Fibroblast of lung (primary cell): ENCODE measurements around the gene JAKMIP3.

ENCODE experiments used
- EZH2 ChIP-seq: IDR thresholded peaks from 2 replicates; pipeline ENCODE4 v1.5.1; 2012; ENCODE audit warnings: low read length, control low read depth, mild to moderate bottlenecking; ENCODE audit errors: missing control alignments
- TF ChIP-seq, protein P1 (sequence below), 2 donors: IDR thresholded peaks in 1 of 2; conservative IDR thresholded peaks in 1 of 2; 1 replicate in 1 of 2; 2 replicates in 1 of 2; pipeline ENCODE4 v1.5.1; 2011 to 2012; ENCODE audit warnings: low read length in 2 of 2, control low read depth in 1 of 2, inconsistent platforms in 1 of 2, low read depth in 1 of 2, mild to moderate bottlenecking in 1 of 2

DNA sequence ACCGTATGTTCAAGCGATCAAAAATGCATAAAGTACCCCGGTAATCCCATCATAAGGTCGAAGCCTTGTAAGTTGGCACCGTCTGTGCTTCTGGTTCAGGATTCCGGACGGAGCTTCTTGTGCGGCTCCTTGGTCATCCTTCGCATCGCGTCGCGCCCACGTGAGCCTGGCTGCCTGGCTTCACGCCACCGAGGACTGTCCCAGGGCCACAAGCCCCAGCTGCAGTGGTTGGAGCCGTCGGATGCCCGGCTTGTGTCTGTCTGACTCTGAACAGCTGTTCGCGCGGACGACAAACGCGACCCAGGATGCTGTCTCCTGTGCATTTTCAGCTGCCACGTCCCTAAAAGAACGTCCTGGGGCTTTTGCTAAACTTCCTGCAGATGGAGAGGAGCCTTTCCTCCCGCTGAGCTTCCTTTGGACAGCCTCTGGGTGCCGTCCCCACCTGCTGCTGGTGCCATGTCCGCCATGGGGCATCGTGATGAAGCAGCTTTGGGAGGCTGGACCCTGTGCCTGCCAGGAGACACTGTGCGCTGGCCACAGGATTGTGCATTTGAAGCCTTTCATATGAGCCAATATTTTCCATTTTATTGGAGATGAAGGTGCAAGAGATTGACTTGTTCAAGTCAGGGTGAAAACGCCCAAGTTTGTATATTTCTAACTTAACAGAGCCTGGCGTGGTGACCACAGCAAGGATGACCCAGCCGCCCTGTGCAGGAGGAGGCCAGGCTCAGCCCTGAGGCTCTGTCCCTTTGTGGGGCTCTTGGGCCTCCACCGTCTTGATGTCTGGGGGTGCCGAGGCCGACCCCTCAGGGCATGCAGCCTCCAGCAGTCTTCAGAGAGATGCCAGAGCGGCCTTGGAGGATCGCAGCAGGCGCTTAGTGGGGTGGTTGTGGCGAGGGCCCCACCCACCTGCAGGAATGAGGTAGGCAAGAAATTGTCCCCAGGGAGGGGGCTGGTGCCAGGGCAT is 6.7 kb upstream of the JAKMIP3 start:
- TF ChIP-seq, protein P1, sequence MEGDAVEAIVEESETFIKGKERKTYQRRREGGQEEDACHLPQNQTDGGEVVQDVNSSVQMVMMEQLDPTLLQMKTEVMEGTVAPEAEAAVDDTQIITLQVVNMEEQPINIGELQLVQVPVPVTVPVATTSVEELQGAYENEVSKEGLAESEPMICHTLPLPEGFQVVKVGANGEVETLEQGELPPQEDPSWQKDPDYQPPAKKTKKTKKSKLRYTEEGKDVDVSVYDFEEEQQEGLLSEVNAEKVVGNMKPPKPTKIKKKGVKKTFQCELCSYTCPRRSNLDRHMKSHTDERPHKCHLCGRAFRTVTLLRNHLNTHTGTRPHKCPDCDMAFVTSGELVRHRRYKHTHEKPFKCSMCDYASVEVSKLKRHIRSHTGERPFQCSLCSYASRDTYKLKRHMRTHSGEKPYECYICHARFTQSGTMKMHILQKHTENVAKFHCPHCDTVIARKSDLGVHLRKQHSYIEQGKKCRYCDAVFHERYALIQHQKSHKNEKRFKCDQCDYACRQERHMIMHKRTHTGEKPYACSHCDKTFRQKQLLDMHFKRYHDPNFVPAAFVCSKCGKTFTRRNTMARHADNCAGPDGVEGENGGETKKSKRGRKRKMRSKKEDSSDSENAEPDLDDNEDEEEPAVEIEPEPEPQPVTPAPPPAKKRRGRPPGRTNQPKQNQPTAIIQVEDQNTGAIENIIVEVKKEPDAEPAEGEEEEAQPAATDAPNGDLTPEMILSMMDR (conservative IDR thresholded peaks at IDR 0.05 in 1 of 2, IDR thresholded peaks at IDR 0.05 in 1 of 2; ENCODE audit: low read depth in 1 of 2, low read length in 2 of 2): no peak
- TF ChIP-seq EZH2: no peak
